GM19351 (cell line): ENCODE measurements around the gene KYNU.
"Not testable (repeated sequence)": the region's sequence is repeated elsewhere in the genome, so short reads cannot be mapped to it uniquely, and the experiment has no call there.

Experiments
- ATAC-seq: cut with Tn5 transposase; IDR thresholded peaks from one replicate; pipeline ENCODE4 v1.9.1; 2021; ENCODE audit warnings: mild to moderate bottlenecking, moderate library complexity; ENCODE audit not compliant: unreplicated experiment

Gene KYNU

DNA sequence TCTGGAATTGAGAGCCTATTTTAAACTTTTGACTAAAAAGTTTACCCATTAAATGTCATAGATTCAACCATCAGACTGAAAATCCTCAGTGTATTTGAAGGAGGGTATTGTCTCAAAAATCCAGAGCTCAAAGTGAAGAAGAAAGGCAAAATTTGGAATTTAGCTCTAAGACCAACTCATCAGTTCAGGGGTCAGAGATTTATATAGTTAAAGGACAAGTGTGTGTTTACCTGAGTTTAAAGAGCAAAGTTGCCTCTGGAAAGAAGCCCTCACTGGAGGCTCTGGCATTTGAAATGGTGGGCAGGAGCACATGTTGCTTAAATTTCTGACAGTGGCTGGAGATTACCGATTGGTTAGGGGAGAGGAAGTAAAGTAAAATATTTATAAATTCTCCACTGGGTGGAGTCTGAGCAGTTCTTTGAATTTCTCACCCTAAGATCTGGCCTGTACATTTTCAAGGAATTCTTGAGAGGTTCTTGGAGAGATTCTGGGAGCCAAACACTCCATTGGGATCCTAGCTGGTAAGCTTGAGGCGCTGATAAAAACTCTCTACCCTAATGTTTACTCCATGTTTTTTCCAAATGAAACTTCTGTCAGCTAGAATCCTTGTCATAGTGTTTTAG lies at the start of gene KYNU:
KYNU (plus strand) TSS at position 449 of the 623 bp plus-strand sequence. CDS start 7,704 bp downstream, outside the sequence.
- ATAC-seq: peak; percentile 57

DNA sequence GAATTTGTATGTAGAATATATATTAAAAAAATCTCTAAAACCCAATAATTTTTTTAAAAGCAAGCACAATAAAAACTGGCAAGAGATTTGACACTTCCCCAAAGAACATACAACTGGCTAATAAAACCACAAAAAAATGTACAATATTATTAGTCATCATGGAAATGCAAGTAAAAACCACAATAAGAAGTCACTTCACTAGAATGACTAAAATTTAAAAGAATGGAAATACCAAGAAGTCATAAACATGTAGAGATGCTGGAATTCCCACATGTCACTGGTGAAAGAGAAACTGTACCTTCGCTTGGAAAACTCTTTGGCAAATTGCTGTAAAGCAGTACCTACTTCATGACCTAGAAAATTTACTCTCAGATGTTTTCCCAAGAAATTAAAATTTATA lies 43.4 kb upstream of the KYNU start:
- ATAC-seq: no peak

- no peak for ATAC-seq
Measured at GRCh38 chr2:142840436-142840835, 37.0 kb upstream of the KYNU start.

GRCh38 chr2:142841788-142842187 lies 35.7 kb upstream of the KYNU start:
- ATAC-seq: no peak

- no peak for ATAC-seq
Measured at GRCh38 chr2:142842369-142842768, 35.1 kb upstream of the KYNU start.

DNA sequence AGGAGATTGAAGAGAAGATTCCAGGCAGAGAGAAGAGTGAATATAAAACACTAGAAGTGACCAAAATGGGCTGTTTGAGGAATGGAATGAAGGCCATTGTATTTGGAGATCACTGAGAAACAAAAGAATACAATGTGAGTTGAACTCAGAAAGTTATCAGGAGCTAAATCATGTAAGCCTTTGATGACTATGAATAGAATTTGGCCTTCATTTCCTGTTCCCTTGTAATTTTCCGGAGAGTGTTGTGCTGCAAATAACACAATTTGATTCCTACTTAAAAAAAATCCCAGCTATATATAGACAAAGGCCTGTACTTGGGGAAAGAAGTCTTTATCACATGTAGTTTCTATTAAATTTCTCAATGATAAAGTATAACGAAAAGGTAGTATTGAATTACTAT lies 33.7 kb upstream of the KYNU start:
- no peak for ATAC-seq

- no peak for ATAC-seq
Measured at GRCh38 chr2:142848023-142848606, 29.3 kb upstream of the KYNU start.

- no peak for ATAC-seq
Measured at GRCh38 chr2:142849820-142850219, 27.6 kb upstream of the KYNU start.

DNA sequence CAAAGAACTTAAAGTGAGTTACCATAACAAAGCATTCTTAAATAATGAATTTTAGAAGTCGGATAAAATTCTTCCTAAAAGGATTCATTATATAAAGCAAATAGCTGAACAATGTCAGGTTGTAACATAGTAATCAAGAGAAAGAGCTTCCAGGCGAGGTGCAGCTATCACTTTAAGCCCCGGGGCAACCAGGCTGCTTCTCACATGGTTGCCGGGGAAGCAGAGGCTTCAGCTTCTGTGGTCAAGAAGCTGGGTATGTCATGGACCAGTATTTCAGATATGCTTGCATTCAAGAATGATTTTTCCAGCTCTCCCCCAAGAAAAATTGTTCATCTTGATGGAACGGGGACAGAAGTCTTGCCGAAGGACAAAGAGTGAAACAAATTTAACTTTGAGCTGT lies 23.6 kb upstream of the KYNU start:
- no peak for ATAC-seq

- ATAC-seq: no peak
Measured at GRCh38 chr2:142857256-142858164, 20.0 kb upstream of the KYNU start.

GRCh38 chr2:142858961-142859360 lies 18.5 kb upstream of the KYNU start:
- no peak for ATAC-seq

DNA sequence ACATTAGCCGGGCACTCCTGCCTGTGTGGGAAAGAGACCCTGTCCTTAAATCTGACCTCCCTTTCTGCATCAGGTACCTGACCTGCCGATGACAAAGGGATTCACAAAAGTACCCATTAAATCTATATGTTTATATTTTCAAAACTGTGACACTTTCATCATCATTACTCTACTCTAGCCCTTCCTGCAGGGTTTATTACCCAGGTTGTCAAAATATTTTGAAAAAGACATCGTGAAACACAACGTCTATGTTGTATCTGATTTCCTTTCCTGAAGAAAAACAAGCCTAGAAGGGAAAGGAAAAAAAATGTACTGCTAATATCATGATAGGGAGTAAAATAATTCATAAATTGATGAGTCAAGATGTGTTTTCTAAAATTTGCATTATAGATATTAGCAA lies 15.2 kb upstream of the KYNU start:
- no peak for ATAC-seq

DNA sequence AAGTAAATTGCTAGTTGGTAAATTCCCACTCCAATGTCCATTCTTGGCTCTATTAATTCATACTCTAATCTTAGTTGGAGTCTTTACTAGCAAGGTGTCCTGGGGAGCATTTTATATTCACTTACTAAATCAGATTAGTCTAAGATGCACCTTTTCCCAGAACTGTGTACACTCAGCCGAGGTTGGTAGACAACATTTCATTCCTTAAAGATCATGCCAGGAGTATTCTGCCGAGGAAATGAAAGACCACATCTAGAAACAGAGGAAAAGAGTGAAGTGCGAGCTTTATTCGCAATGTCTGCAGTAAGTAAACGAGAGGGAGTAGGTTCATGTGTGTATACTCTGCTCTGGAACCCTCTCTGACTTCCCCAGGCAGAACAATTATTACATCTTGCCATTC lies 14.6 kb upstream of the KYNU start:
- no peak for ATAC-seq

DNA sequence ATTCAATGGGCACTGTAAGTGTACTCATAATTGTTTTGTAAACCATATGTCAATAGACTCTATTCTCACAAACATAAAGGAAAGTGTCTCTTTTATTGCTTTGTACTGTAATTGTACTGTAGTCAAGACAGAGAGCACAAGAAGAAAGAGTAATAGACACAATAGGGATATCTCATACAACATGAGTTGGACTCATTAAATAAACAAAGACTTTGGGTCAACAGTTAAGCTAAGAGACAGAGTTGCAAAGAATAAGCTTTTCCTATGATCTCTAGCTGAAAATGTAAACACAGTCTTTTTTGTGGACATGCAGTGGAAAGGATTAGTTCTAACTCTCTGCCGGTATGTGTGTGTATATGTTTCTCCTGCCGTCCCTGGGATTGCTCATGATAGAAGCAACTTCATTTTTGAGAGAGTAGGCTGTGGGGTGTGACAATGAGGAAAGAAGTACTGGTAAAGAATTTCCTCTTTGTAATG lies 13.9 kb upstream of the KYNU start:
- ATAC-seq: no peak

DNA sequence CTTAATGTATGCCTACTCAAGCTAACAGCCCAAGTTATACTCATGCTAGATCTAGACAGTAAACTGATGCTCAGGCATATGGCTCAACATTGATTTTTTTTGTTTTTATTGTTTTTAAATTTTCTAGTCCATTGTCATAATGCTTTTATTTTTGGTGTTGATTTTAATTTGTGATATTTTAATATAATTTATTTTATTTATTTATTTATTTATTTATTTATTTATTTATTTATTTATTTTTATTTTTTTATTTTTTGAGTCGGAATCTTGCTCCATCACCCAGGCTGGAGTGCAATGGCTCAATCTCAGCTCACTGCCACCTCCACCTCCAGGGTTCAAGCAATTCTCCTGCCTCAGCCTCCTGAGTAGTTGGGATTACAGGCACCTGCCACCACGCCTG lies 12.9 kb upstream of the KYNU start:
- ATAC-seq: not testable (repeated sequence)

DNA sequence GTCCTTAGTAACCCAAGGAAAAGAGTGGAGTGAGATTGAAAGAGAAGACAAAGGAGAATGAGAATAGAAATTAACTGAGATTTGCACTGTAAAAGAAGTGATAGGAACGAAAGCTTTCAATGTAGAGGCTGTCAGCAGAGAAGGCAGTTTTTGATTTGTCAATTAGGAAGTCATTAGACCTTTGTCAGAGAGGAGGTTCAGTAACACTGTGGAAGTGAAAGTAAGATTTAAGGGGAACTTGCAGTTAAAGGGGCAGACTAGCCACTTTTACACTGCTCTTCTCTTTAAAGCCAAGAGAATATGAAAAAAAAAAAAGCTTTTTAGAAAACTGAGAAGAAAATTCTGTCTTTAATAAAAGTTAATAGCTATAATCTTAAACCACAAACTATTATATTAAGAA lies 11.5 kb upstream of the KYNU start:
- ATAC-seq: peak; percentile 87

GRCh38 chr2:142866426-142866825 lies 11.0 kb upstream of the KYNU start:
- ATAC-seq: peak; percentile 29

DNA sequence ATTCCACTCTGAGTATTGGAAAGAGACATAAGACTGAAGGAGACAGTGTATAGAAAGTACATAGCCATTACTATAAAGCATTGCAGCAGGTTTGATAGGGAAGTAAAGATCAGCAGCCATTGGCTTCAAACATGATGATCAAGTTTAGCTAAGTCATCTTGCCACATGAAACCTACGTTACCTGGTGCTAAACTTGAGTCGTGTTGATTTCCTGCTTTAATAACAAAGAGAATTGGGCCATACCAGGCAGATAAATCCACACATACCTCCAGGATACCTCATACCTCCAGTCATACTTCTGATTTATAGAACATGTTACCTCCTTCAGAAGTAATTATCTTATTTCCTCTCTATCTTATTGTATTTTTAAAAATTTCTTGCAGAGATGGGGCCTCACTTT lies 10.3 kb upstream of the KYNU start:
- ATAC-seq: no peak

GRCh38 chr2:142868229-142868762 lies 9.2 kb upstream of the KYNU start:
- ATAC-seq: peak; percentile 16

DNA sequence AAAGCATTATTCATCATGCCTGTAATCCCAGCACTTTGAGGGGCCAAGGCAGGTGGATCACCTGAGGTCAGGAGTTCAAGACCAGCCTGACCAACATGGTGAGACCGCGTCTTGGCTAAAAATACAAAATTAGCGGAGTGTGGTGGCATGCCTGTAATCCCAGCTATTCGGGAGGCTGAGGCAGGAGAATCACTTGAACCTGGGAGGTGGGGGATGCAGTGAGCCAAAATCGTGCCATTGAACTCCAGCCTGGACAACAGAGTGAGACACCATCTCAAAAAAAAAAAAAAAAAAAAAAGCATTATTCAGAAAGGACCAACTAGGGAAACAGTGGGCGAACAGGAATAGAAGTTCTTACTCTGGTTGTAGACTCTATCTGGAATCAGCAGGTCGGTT lies 8.4 kb upstream of the KYNU start:
- not testable (repeated sequence) for ATAC-seq

DNA sequence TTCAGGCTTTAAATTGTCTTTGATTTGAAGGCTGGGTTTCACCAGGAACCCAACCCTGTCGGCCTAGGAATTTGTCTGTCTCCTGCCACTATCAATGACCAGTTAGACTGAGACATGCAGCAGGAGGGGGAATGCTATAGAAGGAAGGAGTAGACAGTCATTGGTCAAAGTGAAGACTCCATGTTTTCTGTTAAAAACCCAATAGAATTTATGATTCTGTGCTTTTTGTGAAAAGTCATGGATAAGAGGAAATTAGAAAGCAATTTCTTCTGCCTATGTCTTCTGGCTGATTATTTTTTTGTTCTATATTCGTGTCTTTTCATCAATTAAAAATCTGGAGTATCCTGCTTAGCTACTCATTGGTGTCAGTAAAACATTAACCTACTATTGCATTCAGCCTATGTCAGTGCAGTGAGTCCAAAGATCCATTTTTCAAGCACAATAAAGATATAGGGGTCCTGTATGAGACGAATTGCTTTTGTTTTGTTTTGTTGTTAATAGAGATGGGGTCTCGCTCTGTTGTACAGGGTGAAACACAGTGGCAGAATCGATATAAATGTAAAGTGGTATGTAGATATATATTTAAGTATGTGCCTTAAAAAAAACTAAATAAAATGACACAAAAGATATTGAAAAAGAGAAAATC lies 7.9 kb upstream of the KYNU start:
- ATAC-seq: no peak
